Heart right ventricle (tissue), 16 donors: ENCODE results near the gene LLPH. TPM values are rescaled to one million over a fixed set of nuclear protein-coding genes. Genes with fewer than 3 reads are reported as not detected.

Experiments used
- ATAC-seq, 8 donors: fragments of 200-7000 bp; cut with Tn5 transposase; one replicate each; pipeline ENCODE4 v1.9.1; 2020; ENCODE audit warnings: mild to moderate bottlenecking in 8 of 8, moderate library complexity in 8 of 8, moderate number of reproducible peaks in 1 of 8
- DNase-seq, 2 donors: peaks; one replicate each; pipeline ENCODE4 v3.0.0-alpha.2; 2020
- H3K27ac ChIP-seq, 10 donors: fragments of 200-600 bp; sonication (generic) in 2 of 10; one replicate each; pipeline versions ENCODE4 v1.5.0 to v1.8.0; 2020 to 2022; ENCODE audit warnings: mild to moderate bottlenecking in 3 of 10
- H3K27me3 ChIP-seq, 7 donors: fragments of 200-600 bp; one replicate each; pipeline ENCODE4 v1.8.0; 2021 to 2022; ENCODE audit warnings: mild to moderate bottlenecking in 2 of 7
- H3K36me3 ChIP-seq, 9 donors: fragments of 200-600 bp; sonication (generic) in 1 of 9; one replicate each; pipeline versions ENCODE4 v1.5.0 to v1.8.0; 2020 to 2022; ENCODE audit warnings: mild to moderate bottlenecking in 2 of 9
- H3K4me1 ChIP-seq, 9 donors: fragments of 200-600 bp; sonication (generic) in 1 of 9; one replicate each; pipeline versions ENCODE4 v1.5.0 to v1.8.0; 2020 to 2022; ENCODE audit warnings: mild to moderate bottlenecking in 4 of 9
- H3K4me3 ChIP-seq, 10 donors: fragments of 200-600 bp; sonication (generic) in 2 of 10; one replicate each; pipeline versions ENCODE4 v1.5.0 to v1.8.0; 2020 to 2022; ENCODE audit warnings: mild to moderate bottlenecking in 7 of 10, moderate library complexity in 2 of 10
- H3K9me3 ChIP-seq, 11 donors: fragments of 200-600 bp in 10 of 11; sonication (generic) in 2 of 11; one replicate each; pipeline versions ENCODE4 v1.5.0 to v1.8.0; 2013 to 2022; ENCODE audit warnings: mild to moderate bottlenecking in 2 of 11, control low read depth in 1 of 11, moderate library complexity in 1 of 11
- CTCF ChIP-seq, 9 donors: fragments of 200-600 bp; sonication (generic) in 2 of 9; IDR thresholded peaks; one replicate each; pipeline versions ENCODE4 v1.5.0 to v1.8.0; 2021 to 2022; ENCODE audit warnings: antibody characterized with exemption in 9 of 9, mild to moderate bottlenecking in 5 of 9, moderate library complexity in 1 of 9
- WGBS, 2 donors: extraction: QIAGEN DNeasy Blood & Tissue Kit; methylation state at CpG; one replicate each; pipeline ENCODE4 v1.1.7; 2013; ENCODE audit warnings: inconsistent platforms in 1 of 2; 5-methylcytosine and 5-hydroxymethylcytosine counted together
- intact Hi-C, 10 donors: fragments of 100-400 bp; cut with DNase I; formaldehyde crosslinking; loops; one replicate each; pipeline versions ENCODE4 v1.11.1 to v1.14.2; 2022
- polyA plus RNA-seq, 2 donors: library from polyadenylated mRNA; stranded (reverse); fragments of 200-250 nt; gene quantifications; one replicate each; pipeline ENCODE4 v1.2.3, GENCODE V29; 2013
- total RNA-seq, 10 donors: library from RNA; stranded (reverse); fragmentation: NEBNext Ultra II Directional in 3 of 10; extraction: Animal tissue kit (Norgen Biotek cat#: 25700) in 3 of 10; gene quantifications; one replicate each; pipeline versions ENCODE4 v1.2.1 to v1.2.4, GENCODE V29; 2021 to 2023
- donor health status: Arrhythmogenic right ventricular cardiomyopathy.
- donor health status: ischemic (EF 13 %, LVEDD 7.1; RV severe dilation, severe dysfunction).
- donor health status: healthy with polysubstance abuse.
- donor health status: DM: no; HTN: yes; CAD: no.
- donor health status: DM: no; HTN: no; CAD: no.
- donor health status: ischemic (EF 25% LVEDD 6.9; RV normal size, moderate dysfunction).
- donor health status: ischemic (EF 25% LVEDD 5.7; RV mildly dilated, moderate dysfunction).
- donor health status: healthy.
- donor health status: DM: yes; HTN: yes; CAD: no.
- donor health status: Ischemic cardiomyopathy.
- donor health status: ischemic (EF 35%, LVEDD 5.7; RV mildly dilated, moderate dysfunction).
- donor health status: nonischemic (EF 11% LVEDD 7.7; RV severe dilation, severe dysfunction).
- donor health status: DM: yes; HTN: yes; CAD: no.
- donor health status: PGD.
- donor health status: ischemic (EF 29% LVEDD 5.4; RV normal size, mild dysfunction).
- donor health status: nonischemic (EF 23%, LVEDD 6.1; RV moderate dilation, normal function).

Gene LLPH
- total and polyA plus RNA-seq, 12 donors, result 9.7 to 35.9 (median 18.9) TPM

- H3K36me3 ChIP-seq, result no peaks in the 10 kb centered on the region
- peaks cover 0 to 10% (median 0%) of the 10 kb centered on the region in 9 donors for H3K4me1 ChIP-seq
- ATAC-seq (no peak), DNase-seq (no peak)
- intact Hi-C loops, result no loop called here
- no peak overlapping the region for H3K4me3 ChIP-seq
- H3K27me3 ChIP-seq, result no peaks in the 10 kb centered on the region
- TF ChIP-seq CTCF (IDR thresholded peaks at IDR 0.05), result no peak
- no peaks in the 10 kb centered on the region for H3K9me3 ChIP-seq
- WGBS, 2 donors, result 100% methylated on average over 1 of the region's 1 CpG
- no peak overlapping the region for H3K27ac ChIP-seq
These were observed 17.1 kb downstream of the LLPH start for GRCh38 chr12:66113471-66113870.

DNA sequence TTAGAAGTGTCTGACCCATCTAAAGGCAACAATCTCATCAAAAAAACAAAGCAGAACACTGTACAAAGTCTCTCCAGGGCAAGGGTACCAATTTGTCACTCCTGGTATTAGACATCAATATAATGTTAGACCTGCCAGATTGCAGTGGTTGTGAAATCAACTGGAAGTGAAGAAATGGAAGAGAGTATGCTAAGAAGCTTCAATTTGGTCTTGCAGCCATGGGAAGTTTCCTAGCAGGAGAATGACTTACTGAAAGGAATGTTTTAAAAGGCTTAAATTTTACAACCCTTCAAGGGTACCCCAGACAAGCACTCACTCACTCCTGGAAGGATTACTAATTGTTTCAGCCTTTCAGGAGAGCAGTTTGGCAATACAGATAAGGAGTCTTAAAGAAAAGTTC lies 18.9 kb downstream of the LLPH start:
- intact Hi-C loops, result no loop called here
- no peak for TF ChIP-seq CTCF (IDR thresholded peaks at IDR 0.05)

DNA sequence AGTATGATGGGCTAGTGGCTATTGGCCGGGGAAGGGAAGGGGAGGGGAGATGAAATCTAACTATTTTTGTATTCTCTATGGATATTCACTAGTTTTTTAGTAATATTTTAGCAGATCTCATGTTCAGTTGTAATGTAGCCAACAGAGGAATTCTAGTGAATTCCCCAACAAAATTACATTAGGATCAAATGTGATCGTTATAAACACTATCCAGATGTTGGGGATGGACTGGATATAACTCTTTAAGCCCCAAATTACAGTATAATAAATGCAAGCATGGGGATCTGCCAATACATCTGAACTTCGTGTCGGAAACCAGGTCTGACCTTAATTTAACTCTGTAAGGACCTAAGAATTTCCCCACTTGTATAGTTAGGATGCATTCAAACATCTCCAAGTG lies 21.5 kb downstream of the LLPH start:
- WGBS, 2 donors, result 80 to 86% methylated on average over 4 of the region's 4 CpGs
- Histone ChIP-seq H3K27ac (no peak overlapping the region), H3K4me3 (no peak overlapping the region), H3K4me1 (peaks cover 0 to 7% (median 0%) of the 10 kb centered on the region in 9 donors), H3K36me3 (no peaks in the 10 kb centered on the region), H3K27me3 (no peaks in the 10 kb centered on the region), H3K9me3 (no peaks in the 10 kb centered on the region)
- intact Hi-C loops, result loop anchor here in 8 of 10 donors (5.0 to 10.0 kb wide), 6 partner anchors 552 to 1224 kb away; no protein-coding TSS in a partner anchor
- DNase-seq, result no peak
- no peak for ATAC-seq
- TF ChIP-seq CTCF (IDR thresholded peaks at IDR 0.05), result no peak

More for the DNA sequence above, 18.9 kb downstream of the LLPH start:
- H3K9me3 ChIP-seq, result no peaks in the 10 kb centered on the region
- peaks cover 0 to 10% (median 4%) of the 10 kb centered on the region in 9 donors for H3K4me1 ChIP-seq
- no peak for DNase-seq
- H3K27ac ChIP-seq, result no peak overlapping the region
- H3K4me3 ChIP-seq, result no peak overlapping the region
- ATAC-seq, result no peak
- no peaks in the 10 kb centered on the region for H3K27me3 ChIP-seq
- H3K36me3 ChIP-seq, result no peaks in the 10 kb centered on the region

DNA sequence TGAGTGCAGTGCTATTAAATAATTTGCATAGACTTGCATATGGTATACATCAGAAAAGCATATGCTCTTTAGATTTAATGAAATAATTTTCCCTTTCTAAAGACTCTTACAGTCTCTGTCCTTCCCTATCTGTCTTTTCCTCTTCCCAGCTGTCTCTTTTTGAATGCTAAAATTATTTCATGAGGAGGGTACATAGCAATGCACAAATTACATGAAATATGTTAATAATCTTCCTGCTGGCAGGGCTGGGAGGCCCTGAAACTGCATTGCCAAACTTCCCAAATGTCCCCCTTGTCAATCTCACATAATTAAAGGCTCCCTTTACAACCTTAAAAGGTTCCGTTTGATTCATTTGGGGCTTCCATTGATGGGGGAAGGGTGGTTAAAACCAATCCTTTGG lies 22.2 kb downstream of the LLPH start:
- intact Hi-C loops, result loop anchor here in 8 of 10 donors (5.0 to 10.0 kb wide), 6 partner anchors 551 to 1224 kb away; no protein-coding TSS in a partner anchor
- no peaks in the 10 kb centered on the region for H3K36me3 ChIP-seq
- no peak overlapping the region for H3K27ac ChIP-seq
- no peak for DNase-seq
- 87 to 88% methylated on average over 1 of the region's 1 CpG for WGBS, 2 donors
- H3K9me3 ChIP-seq, result no peaks in the 10 kb centered on the region
- ATAC-seq, result no peak
- H3K4me1 ChIP-seq, result peaks cover 0 to 7% (median 0%) of the 10 kb centered on the region in 9 donors
- no peaks in the 10 kb centered on the region for H3K27me3 ChIP-seq
- H3K4me3 ChIP-seq, result no peak overlapping the region
- no peak for TF ChIP-seq CTCF (IDR thresholded peaks at IDR 0.05)
